Transverse colon (tissue), 4 donors: ENCODE measurements around the gene AKIRIN2.
"Not testable (repeated sequence)": the region's sequence is repeated elsewhere in the genome, so short reads cannot be mapped to it uniquely, and the experiment has no call there.

Experiments
- CTCF ChIP-seq, 5 experiments: fragments of 200-600 bp in 3 of 5; fragments of 450-650 bp in 2 of 5; sonication (generic) in 3 of 5; IDR thresholded peaks; 1 replicate in 2 of 5; 2 replicates in 3 of 5; pipeline ENCODE4 v1.5.1; 2016 to 2017; ENCODE audit warnings: antibody characterized with exemption in 5 of 5, inconsistent platforms in 3 of 5, mild to moderate bottlenecking in 2 of 5, moderate library complexity in 1 of 5
- POLR2A ChIP-seq: fragments of 450-650 bp; IDR thresholded peaks from one replicate; pipeline ENCODE4 v1.6.1; 2016; ENCODE audit warnings: antibody characterized with exemption, mild to moderate bottlenecking, moderate library complexity
- POLR2AphosphoS5 ChIP-seq, 3 donors: sonication (generic); formaldehyde crosslinking; IDR thresholded peaks; one replicate each; pipeline ENCODE4 v1.6.1; 2016; ENCODE audit warnings: antibody characterized with exemption in 3 of 3

GRCh38 chr6:87696817-87697216 lies 5.2 kb downstream of the AKIRIN2 start:
- TF ChIP-seq POLR2A; CTCF (IDR thresholded peaks at IDR 0.05); POLR2AphosphoS5 (IDR thresholded peaks at IDR 0.05): not testable (repeated sequence)
